NOMO-1 treated with DMSO at 0.1 percent for 48 hours (cell line): ENCODE measurements around the gene ZNF800.
A peak's percentile ranks its signal among the peaks of the same experiment; 100 is the strongest.

ENCODE experiments used
- DNase-seq: peaks from one replicate; lab custom pipeline; 2025; ENCODE audit not compliant: unreplicated experiment; lab: John Stamatoyannopoulos, UW

Gene ZNF800

GRCh38 chr7:127350586-127350985 is 41.9 kb downstream of the ZNF800 start:
- no peak for DNase-seq

- no peak for DNase-seq
Observed at GRCh38 chr7:127349881-127350280, 42.6 kb downstream of the ZNF800 start.

GRCh38 chr7:127348247-127348631 is 44.3 kb downstream of the ZNF800 start:
- DNase-seq = no peak

GRCh38 chr7:127347567-127348246 is 44.8 kb downstream of the ZNF800 start:
- peak; percentile 2 for DNase-seq

GRCh38 chr7:127346575-127347256 is 45.8 kb downstream of the ZNF800 start:
- DNase-seq = no peak

- DNase-seq = no peak
Observed at GRCh38 chr7:127342596-127342995, 49.9 kb downstream of the ZNF800 start.

GRCh38 chr7:127338122-127338521 is 54.4 kb downstream of the ZNF800 start:
- no peak for DNase-seq

- DNase-seq = no peak
Observed at GRCh38 chr7:127337581-127337980, 54.9 kb downstream of the ZNF800 start.

GRCh38 chr7:127336458-127336857 is 56.0 kb downstream of the ZNF800 start:
- DNase-seq = no peak

GRCh38 chr7:127332880-127333279 is 59.6 kb downstream of the ZNF800 start:
- DNase-seq = no peak

GRCh38 chr7:127330070-127330469 is 62.4 kb downstream of the ZNF800 start:
- no peak for DNase-seq

- DNase-seq = no peak
Observed at GRCh38 chr7:127322832-127323493, 69.5 kb downstream of the ZNF800 start.

GRCh38 chr7:127322351-127322750 is 70.2 kb downstream of the ZNF800 start:
- DNase-seq = no peak

GRCh38 chr7:127320974-127321373 is 71.5 kb downstream of the ZNF800 start:
- DNase-seq = no peak
